ENCODE results near the gene OR10A3.

The OR10A3 gene

DNA sequence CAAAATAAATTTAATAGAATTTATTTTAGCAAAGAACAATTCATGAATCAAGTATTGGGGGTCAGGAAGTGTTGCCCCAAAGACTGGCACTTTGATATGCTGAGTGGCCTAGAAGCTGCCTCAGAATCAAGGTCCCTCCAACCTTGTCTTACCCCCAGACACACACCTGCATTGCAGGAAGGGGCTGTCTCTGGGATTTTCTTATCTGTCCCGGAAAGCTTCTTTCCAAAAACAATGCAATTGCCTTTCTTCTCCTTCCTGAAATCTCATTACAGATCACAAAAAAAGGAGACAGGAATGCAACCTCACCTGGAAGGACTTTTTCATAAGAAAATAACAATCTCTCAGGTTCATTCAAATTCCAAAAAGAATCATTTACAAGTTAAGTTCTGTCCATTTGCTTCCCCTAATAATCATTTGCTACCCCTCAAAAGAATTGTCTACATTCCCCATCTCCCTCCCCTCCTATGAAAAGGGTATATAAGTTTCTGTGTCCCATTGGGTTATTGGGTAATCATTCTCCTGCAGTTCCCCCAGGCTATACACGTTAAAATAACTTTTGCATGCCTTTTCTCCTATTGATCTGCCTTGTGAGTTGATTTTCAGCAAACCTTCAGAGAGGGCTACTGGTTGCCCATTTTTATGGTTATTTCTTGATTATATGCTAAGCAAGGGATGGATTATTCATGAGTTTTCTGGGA lies 31.8 kb downstream of the OR10A3 start:
- TF ChIP-seq, protein P1, sequence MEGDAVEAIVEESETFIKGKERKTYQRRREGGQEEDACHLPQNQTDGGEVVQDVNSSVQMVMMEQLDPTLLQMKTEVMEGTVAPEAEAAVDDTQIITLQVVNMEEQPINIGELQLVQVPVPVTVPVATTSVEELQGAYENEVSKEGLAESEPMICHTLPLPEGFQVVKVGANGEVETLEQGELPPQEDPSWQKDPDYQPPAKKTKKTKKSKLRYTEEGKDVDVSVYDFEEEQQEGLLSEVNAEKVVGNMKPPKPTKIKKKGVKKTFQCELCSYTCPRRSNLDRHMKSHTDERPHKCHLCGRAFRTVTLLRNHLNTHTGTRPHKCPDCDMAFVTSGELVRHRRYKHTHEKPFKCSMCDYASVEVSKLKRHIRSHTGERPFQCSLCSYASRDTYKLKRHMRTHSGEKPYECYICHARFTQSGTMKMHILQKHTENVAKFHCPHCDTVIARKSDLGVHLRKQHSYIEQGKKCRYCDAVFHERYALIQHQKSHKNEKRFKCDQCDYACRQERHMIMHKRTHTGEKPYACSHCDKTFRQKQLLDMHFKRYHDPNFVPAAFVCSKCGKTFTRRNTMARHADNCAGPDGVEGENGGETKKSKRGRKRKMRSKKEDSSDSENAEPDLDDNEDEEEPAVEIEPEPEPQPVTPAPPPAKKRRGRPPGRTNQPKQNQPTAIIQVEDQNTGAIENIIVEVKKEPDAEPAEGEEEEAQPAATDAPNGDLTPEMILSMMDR (IDR thresholded peaks at IDR 0.05; ENCODE audit: extremely low read depth, missing control alignments) = no peak
- DNase-seq (ENCODE audit: low spot score) = no peak

DNA sequence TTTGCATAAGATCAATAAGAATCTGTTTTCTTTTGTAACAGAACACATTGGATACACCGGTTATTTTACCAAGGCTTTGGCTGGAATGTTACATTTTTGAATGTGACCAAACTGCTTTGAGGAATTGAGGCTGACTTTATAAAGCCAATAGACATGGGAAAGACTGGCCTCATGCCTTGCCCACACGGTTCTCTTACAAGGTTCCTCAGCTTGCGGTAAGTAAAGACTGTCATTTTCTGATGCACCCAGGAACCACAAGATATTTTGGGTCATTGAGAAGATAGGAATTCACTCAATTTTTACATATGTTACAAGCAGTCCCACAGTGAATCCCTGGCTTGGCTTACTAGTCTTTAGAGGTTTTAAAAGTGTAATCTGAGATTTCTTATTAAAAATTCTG lies 34.4 kb downstream of the OR10A3 start:
- TF ChIP-seq, protein P1 (IDR thresholded peaks at IDR 0.05; ENCODE audit: extremely low read depth, missing control alignments) = no peak
- DNase-seq (ENCODE audit: low spot score) = no peak

DNA sequence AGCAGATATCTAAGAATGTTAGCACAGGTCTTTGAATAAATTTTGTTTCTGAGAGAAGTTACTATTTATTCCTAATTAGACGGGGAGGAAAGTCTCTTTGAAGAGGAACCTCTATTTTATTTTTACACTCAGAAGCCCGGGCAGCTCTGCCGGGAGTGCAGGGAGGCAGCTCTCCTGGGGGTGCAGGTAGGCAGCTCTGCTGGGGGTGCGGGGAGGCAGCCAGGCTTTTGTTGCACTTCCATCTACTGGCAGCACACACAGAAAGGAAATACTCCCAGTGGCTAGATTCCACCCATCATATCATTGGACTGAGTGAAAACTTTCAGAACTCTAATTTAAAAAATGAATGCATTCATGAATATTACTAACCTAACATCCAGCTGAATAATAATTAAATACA lies 35.0 kb downstream of the OR10A3 start:
- DNase-seq (ENCODE audit: low spot score) = no peak
- TF ChIP-seq, protein P1 (IDR thresholded peaks at IDR 0.05; ENCODE audit: extremely low read depth, missing control alignments) = no peak

DNA sequence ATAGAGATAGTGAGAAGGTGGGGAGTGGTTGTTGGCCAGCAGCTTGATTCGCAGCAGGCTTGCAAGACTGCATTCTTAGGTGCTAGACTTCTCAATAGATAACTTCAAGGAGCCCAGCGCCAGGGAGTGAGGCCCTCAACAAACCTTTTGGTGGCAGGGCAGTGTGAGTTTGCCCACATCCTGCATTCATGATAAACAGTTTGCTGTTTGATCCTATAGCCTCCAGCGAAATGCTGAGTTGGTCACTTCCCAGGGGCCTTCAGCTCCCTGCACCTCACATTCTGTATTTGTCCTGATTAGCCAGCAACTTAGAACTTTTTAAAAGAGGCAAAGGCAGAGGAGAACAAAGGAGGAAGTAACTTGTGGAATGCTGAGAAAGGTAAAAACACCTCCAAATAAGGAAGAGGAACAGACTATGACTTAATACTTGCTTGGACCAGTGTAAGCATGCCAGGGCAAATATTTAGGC lies 35.5 kb downstream of the OR10A3 start:
- no peak for DNase-seq (ENCODE audit: low spot score)
- TF ChIP-seq, protein P1 (IDR thresholded peaks at IDR 0.05; ENCODE audit: extremely low read depth, missing control alignments) = no peak

DNA sequence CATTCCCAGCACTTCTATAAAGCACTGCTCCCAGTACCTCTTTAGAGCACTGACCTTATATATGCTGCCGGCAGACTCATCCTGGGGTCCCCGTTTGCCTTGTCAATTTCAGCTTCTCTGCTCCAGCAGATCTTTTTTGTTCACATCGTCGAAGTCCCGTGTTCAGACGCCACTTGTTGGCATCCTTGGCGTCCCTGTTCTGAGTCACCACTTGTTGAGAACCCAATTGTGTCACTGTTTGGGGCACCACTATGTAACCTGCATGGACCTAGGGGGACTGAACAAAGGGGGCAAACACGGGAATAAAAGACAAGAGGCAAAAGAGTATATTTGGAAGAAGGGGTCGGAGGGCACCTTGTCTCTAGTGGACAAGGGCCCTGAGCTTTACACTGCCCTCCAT lies 36.0 kb downstream of the OR10A3 start:
- no peak for DNase-seq (ENCODE audit: low spot score)
- TF ChIP-seq, protein P1 (IDR thresholded peaks at IDR 0.05; ENCODE audit: extremely low read depth, missing control alignments) = no peak

DNA sequence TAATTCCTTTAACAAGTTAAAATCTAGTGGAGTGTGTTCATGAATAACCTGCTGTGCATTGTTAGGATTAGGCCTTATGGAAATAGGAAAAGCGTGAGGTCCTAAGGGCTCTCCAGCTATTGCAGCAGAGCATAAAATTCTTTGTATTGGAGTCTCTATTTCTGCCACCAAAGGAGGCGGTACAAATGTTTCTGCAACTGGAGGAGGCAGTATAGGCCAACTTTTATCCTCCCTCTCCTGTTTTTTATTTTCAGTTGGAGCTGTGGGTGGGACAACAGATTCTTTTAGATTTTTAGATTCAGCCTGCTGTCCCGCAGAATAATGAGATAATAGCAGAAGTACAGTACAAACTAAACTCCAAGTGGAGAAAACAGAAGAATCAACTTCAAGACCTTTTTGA lies 36.6 kb downstream of the OR10A3 start:
- TF ChIP-seq, protein P1 (IDR thresholded peaks at IDR 0.05; ENCODE audit: extremely low read depth, missing control alignments) = no peak
- DNase-seq (ENCODE audit: low spot score) = no peak

DNA sequence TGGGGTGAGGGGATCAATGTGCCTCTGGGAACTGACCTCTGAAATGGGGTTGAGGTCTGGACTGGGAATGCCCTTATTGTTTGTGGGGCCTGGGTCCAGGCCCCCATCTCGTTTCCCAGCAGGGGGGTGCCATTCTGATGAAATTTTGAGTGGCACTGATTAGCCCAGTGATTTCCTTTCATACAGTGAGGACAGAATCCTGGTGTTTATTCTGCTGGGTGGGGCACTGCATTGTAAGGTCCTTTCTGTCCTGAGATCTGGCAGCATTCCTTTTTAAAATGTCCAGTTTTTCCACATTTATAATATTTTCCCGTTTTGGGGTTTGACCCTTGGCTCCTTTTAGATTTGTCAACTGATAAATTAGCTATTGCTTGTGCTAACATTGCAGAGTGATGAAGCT lies 37.6 kb downstream of the OR10A3 start:
- TF ChIP-seq, protein P1 (IDR thresholded peaks at IDR 0.05; ENCODE audit: extremely low read depth, missing control alignments) = no peak
- DNase-seq (ENCODE audit: low spot score) = no peak
